IMR-90 (cell line): Measurements from ENCODE around the gene NLRP10. TPM values are rescaled to one million over a fixed set of nuclear protein-coding genes. Genes with fewer than 3 reads are reported as not detected.

Source experiments
- ATAC-seq: fragments of 200-7000 bp; cut with Tn5 transposase; 2 replicates; pipeline ENCODE4 v1.9.1; 2020; ENCODE audit warnings: low read depth, mild to moderate bottlenecking, moderate library complexity
- BruUV-seq: library from RNA; stranded (reverse); fragments of 400-500 nt; replicated peaks from 2 replicates; lab custom pipeline; 2021; lab: Mats Ljungman, UMichigan
- CTCF ChIA-PET: fragments of 300-600 bp; formaldehyde crosslinking; extraction: SDS; loops from one replicate; lab custom pipeline; 2021; ENCODE audit warnings: antibody characterized with exemption; lab: Yijun Ruan, JAX
- POLR2A ChIA-PET: fragments of 300-600 bp; sonication (Branson Sonifier 250); formaldehyde crosslinking; loops from one replicate; lab custom pipeline; 2022; ENCODE audit warnings: antibody characterized with exemption; ENCODE audit not compliant: unreplicated experiment; lab: Charles Lee
- DNase-seq: peaks from one replicate; pipeline ENCODE4 v3.0.0; 2013
- H2AFZ ChIP-seq: replicated peaks from 2 replicates; pipeline ENCODE3; 2013; ENCODE audit warnings: low read length, mild to moderate bottlenecking; ENCODE audit not compliant: poor library complexity
- H2AK5ac ChIP-seq: 2 replicates; pipeline ENCODE4 v1.6.1; 2013; ENCODE audit warnings: low read depth, low read length, inconsistent platforms
- H2AK9ac ChIP-seq: replicated peaks from 2 replicates; pipeline ENCODE3; 2013; ENCODE audit warnings: mild to moderate bottlenecking, low read depth, low read length, moderate library complexity; ENCODE audit not compliant: poor library complexity
- H2BK120ac ChIP-seq: 2 replicates; pipeline ENCODE4 v1.6.1; 2013; ENCODE audit warnings: low read depth, low read length, inconsistent platforms
- H2BK15ac ChIP-seq: 3 replicates; pipeline ENCODE4 v1.6.1; 2013; ENCODE audit warnings: low read depth, low read length, inconsistent platforms
- H2BK20ac ChIP-seq: 2 replicates; pipeline ENCODE4 v1.6.1; 2013; ENCODE audit warnings: low read depth, mild to moderate bottlenecking, inconsistent platforms, low read length, moderate library complexity
- H2BK5ac ChIP-seq: 2 replicates; pipeline ENCODE4 v1.6.1; 2013; ENCODE audit warnings: mild to moderate bottlenecking, low read depth, low read length, inconsistent platforms; ENCODE audit not compliant: poor library complexity, severe bottlenecking
- H3K14ac ChIP-seq: replicated peaks from 2 replicates; pipeline ENCODE4 v1.6.1; 2013; ENCODE audit warnings: low read depth, low read length, inconsistent platforms
- H3K18ac ChIP-seq: 2 replicates; pipeline ENCODE4 v1.6.1; 2013; ENCODE audit warnings: low read depth, low read length, control low read depth
- H3K23ac ChIP-seq: 2 replicates; pipeline ENCODE4 v1.6.1; 2013; ENCODE audit warnings: low read depth, low read length, inconsistent platforms
- H3K27ac ChIP-seq: 2 replicates; pipeline ENCODE4 v1.5.1; 2013; ENCODE audit warnings: mild to moderate bottlenecking, control low read depth, low read length; ENCODE audit not compliant: insufficient read depth
- H3K27me3 ChIP-seq: 2 replicates; pipeline ENCODE4 v1.6.1; 2013; ENCODE audit warnings: low read length; ENCODE audit not compliant: control insufficient read depth, insufficient read depth
- H3K36me3 ChIP-seq: 2 replicates; pipeline ENCODE4 v1.6.1; 2013; ENCODE audit warnings: low read length, mixed read lengths; ENCODE audit not compliant: control insufficient read depth, insufficient read depth
- H3K4ac ChIP-seq: 2 replicates; pipeline ENCODE4 v1.6.1; 2013; ENCODE audit warnings: low read depth, low read length, inconsistent platforms
- H3K4me1 ChIP-seq: 2 replicates; pipeline ENCODE4 v1.6.1; 2013; ENCODE audit warnings: low read length, mixed read lengths; ENCODE audit not compliant: control insufficient read depth, insufficient read depth
- H3K4me2 ChIP-seq: 2 replicates; pipeline ENCODE4 v1.6.1; 2013; ENCODE audit warnings: low read depth, mild to moderate bottlenecking, control low read depth, low read length, moderate library complexity
- H3K4me3 ChIP-seq: 2 replicates; pipeline ENCODE4 v1.5.1; 2013; ENCODE audit warnings: low read depth, mild to moderate bottlenecking, control low read depth, low read length, moderate library complexity; ENCODE audit not compliant: insufficient read depth
- H3K56ac ChIP-seq: 2 replicates; pipeline ENCODE4 v1.6.1; 2013; ENCODE audit warnings: low read length, inconsistent platforms; ENCODE audit not compliant: insufficient read depth; ENCODE audit errors: extremely low read depth
- H3K79me1 ChIP-seq, 2 experiments: 2 replicates each; pipeline ENCODE4 v1.6.1; 2013; ENCODE audit warnings: low read length in 2 of 2, inconsistent platforms in 1 of 2, low read depth in 1 of 2
- H3K9ac ChIP-seq: 2 replicates; pipeline ENCODE4 v1.6.1; 2013; ENCODE audit warnings: low read depth, low read length, control low read depth
- H3K9me1 ChIP-seq: 2 replicates; pipeline ENCODE4 v1.6.1; 2013; ENCODE audit warnings: low read length, inconsistent platforms; ENCODE audit not compliant: insufficient read depth
- H3K9me3 ChIP-seq: 2 replicates; pipeline ENCODE4 v1.6.1; 2013; ENCODE audit warnings: low read length; ENCODE audit not compliant: control insufficient read depth, insufficient read depth
- H4K20me1 ChIP-seq: 2 replicates; pipeline ENCODE4 v1.6.1; 2013; ENCODE audit warnings: low read length, inconsistent platforms; ENCODE audit not compliant: insufficient read depth
- H4K5ac ChIP-seq: 2 replicates; pipeline ENCODE4 v1.6.1; 2013; ENCODE audit warnings: mild to moderate bottlenecking, low read depth, low read length, control low read depth
- H4K8ac ChIP-seq, 2 experiments: 2 replicates each; pipeline ENCODE4 v1.6.1; 2013; ENCODE audit warnings: low read depth in 2 of 2, low read length in 2 of 2, control low read depth in 1 of 2, inconsistent platforms in 1 of 2
- H4K91ac ChIP-seq: 2 replicates; pipeline ENCODE4 v1.6.1; 2013; ENCODE audit warnings: low read depth, low read length, inconsistent platforms; ENCODE audit not compliant: insufficient read depth
- BHLHE40 ChIP-seq: fragments of 150-350 bp; IDR thresholded peaks from 2 replicates; pipeline ENCODE4 v1.6.1; 2016; ENCODE audit warnings: mild to moderate bottlenecking, low read depth, low read length
- SMC3 ChIP-seq: fragments of 150-350 bp; IDR thresholded peaks from 2 replicates; pipeline ENCODE4 v1.6.1; 2016; ENCODE audit warnings: low read depth, mild to moderate bottlenecking, antibody characterized with exemption, low read length, moderate library complexity
- WGBS, 2 experiments: methylation state at CpG; one replicate each; pipeline versions ENCODE4 v1.1.5 to v1.1.7; 2013; ENCODE audit warnings: missing lambda C conversion rate in 2 of 2; ENCODE audit not compliant: insufficient read length in 1 of 2; ENCODE audit errors: extremely low coverage in 2 of 2; 5-methylcytosine and 5-hydroxymethylcytosine counted together
- dilution Hi-C: fragments of 300-500 bp; cut with HindIII; formaldehyde crosslinking; loops from one replicate; pipeline ENCODE4 v1.14.3; 2018; ENCODE audit warnings: low sequenced_read_pairs; ENCODE audit not compliant: unreplicated experiment
- in situ Hi-C: fragments of 300-500 bp; cut with MboI; formaldehyde crosslinking; loops from 3 replicates; pipeline ENCODE4 v1.14.3; 2019; ENCODE audit warnings: low sequenced_read_pairs, inconsistent platforms, mixed read lengths
- intact Hi-C: fragments of 100-400 bp; cut with micrococcal nuclease; formaldehyde crosslinking; loops from 2 replicates; pipeline ENCODE4 v1.10.0; 2022
- polyA plus RNA-seq, 3 experiments: library from polyadenylated mRNA; depleted of rRNA; stranded (reverse); fragments of >200 nt; gene quantifications; 2 replicates each; pipeline ENCODE4 v1.2.3, GENCODE V29; 2012; ENCODE audit warnings: low replicate concordance in 1 of 3
- total RNA-seq: library from RNA; depleted of rRNA; stranded (reverse); fragments of >200 nt; gene quantifications from 2 replicates; pipeline ENCODE4 v1.2.3, GENCODE V29; 2012

The NLRP10 gene
- total and polyA plus RNA-seq, 2 of the 4 experiments (the other 2 are of a cell fraction) = 6.5 to 36.7 TPM

- H3K23ac ChIP-seq = no peak overlapping the region
- H3K9ac ChIP-seq = no peak overlapping the region
- POLR2A ChIA-PET = no interaction called here
- whole genome bisulfite sequencing, 2 experiments = no CpG with 5 or more reads among the region's 1 CpG
- no peaks in the 10 kb centered on the region for H3K36me3 ChIP-seq
- no peak overlapping the region for H3K14ac ChIP-seq
- H4K8ac ChIP-seq = no peak overlapping the region
- H2AFZ ChIP-seq = no peak overlapping the region
- DNase-seq (no peak), ATAC-seq (no peak)
- dilution Hi-C loops (no loop called here), in situ Hi-C loops (no loop called here), intact Hi-C loops (no loop called here)
- H3K79me1 ChIP-seq = no peaks in the 10 kb centered on the region
- no peaks in the 10 kb centered on the region for H3K27me3 ChIP-seq
- no peak overlapping the region for H2BK5ac ChIP-seq
- H3K4me1 ChIP-seq = no peaks in the 10 kb centered on the region
- H2BK20ac ChIP-seq = no peak overlapping the region
- H4K91ac ChIP-seq = no peak overlapping the region
- CTCF ChIA-PET = no interaction called here
- H3K56ac ChIP-seq = no peak overlapping the region
- no peak overlapping the region for H3K27ac ChIP-seq
- no peaks in the 10 kb centered on the region for H3K9me3 ChIP-seq
- H3K4ac ChIP-seq = no peak overlapping the region
- H2BK15ac ChIP-seq = no peak overlapping the region
- H4K20me1 ChIP-seq = no peaks in the 10 kb centered on the region
- H3K18ac ChIP-seq = no peak overlapping the region
- no peak overlapping the region for H4K5ac ChIP-seq
- H3K4me2 ChIP-seq = no peak overlapping the region
- H3K4me3 ChIP-seq = no peak overlapping the region
- no peaks in the 10 kb centered on the region for H3K9me1 ChIP-seq
- no peak overlapping the region for H2AK5ac ChIP-seq
- no peak overlapping the region for H2BK120ac ChIP-seq
- no TSS peak for BruUV-seq
- TF ChIP-seq BHLHE40 (no peak), SMC3 (no peak)
- no peak overlapping the region for H2AK9ac ChIP-seq
Measured at GRCh38 chr11:7955191-7955590, 10.1 kb downstream of the NLRP10 start.
